Smooth muscle cell (in vitro differentiated cells): Measurements from ENCODE around the gene KDSR. TPM values are rescaled to one million over a fixed set of nuclear protein-coding genes. Genes with fewer than 3 reads are reported as not detected.
A peak's percentile ranks its signal among the peaks of the same experiment; 100 is the strongest.

ENCODE experiments used
- DNase-seq: peaks from one replicate; lab custom pipeline; 2025; ENCODE audit not compliant: unreplicated experiment; lab: John Stamatoyannopoulos, UW
- H2AFZ ChIP-seq: fragments of 200-600 bp; sonication (generic); 2 replicates; pipeline ENCODE4 v1.6.0; 2016; ENCODE audit warnings: antibody characterized with exemption, low read depth, mild to moderate bottlenecking
- H3F3A ChIP-seq: fragments of 200-600 bp; sonication (generic); 2 replicates; pipeline ENCODE4 v1.6.0; 2017; ENCODE audit warnings: antibody characterized with exemption, low read depth
- H3K27ac ChIP-seq: fragments of 200-600 bp; sonication (generic); 2 replicates; pipeline ENCODE4 v1.5.1; 2016; ENCODE audit warnings: low read depth, mild to moderate bottlenecking
- H3K27me3 ChIP-seq: fragments of 200-600 bp; sonication (generic); 2 replicates; pipeline ENCODE4 v1.6.1; 2016; ENCODE audit warnings: low read depth, mild to moderate bottlenecking
- H3K36me3 ChIP-seq: fragments of 200-600 bp; sonication (generic); 2 replicates; pipeline ENCODE4 v1.5.1; 2016; ENCODE audit warnings: low read depth
- H3K4me1 ChIP-seq: fragments of 200-600 bp; sonication (generic); 2 replicates; pipeline ENCODE4 v1.5.1; 2016; ENCODE audit warnings: low read depth
- H3K4me2 ChIP-seq: fragments of 200-600 bp; sonication (generic); 2 replicates; pipeline ENCODE4 v1.6.0; 2016; ENCODE audit warnings: mild to moderate bottlenecking
- H3K4me3 ChIP-seq: fragments of 200-600 bp; sonication (generic); 2 replicates; pipeline ENCODE4 v1.5.1; 2016; ENCODE audit warnings: mild to moderate bottlenecking
- H3K79me2 ChIP-seq: fragments of 200-600 bp; sonication (generic); 2 replicates; pipeline ENCODE4 v1.6.0; 2016; ENCODE audit warnings: low read depth, mild to moderate bottlenecking
- H3K9ac ChIP-seq: fragments of 200-600 bp; sonication (generic); 2 replicates; pipeline ENCODE4 v1.6.0; 2016; ENCODE audit warnings: low read depth
- H3K9me3 ChIP-seq: fragments of 200-600 bp; sonication (generic); replicated peaks from 2 replicates; pipeline ENCODE4 v1.5.1; 2016; ENCODE audit warnings: low read depth
- H4K20me1 ChIP-seq: fragments of 200-600 bp; sonication (generic); 2 replicates; pipeline ENCODE4 v1.6.0; 2016; ENCODE audit warnings: low read depth
- CTCF ChIP-seq: fragments of 200-600 bp; sonication (generic); IDR thresholded peaks from 2 replicates; pipeline ENCODE4 v1.5.1; 2017; ENCODE audit warnings: borderline replicate concordance, mild to moderate bottlenecking, antibody characterized with exemption; ENCODE audit not compliant: insufficient read depth, poor library complexity, severe bottlenecking
- WGBS: methylation state at CpG from one replicate; pipeline ENCODE4 v1.1.7; 2016; ENCODE audit warnings: low lambda C conversion rate; 5-methylcytosine and 5-hydroxymethylcytosine counted together
- polyA plus RNA-seq: library from polyadenylated mRNA; unstranded; fragments of >200 nt; fragmentation: Nextera tagmentation; extraction: Ambion mirVana; gene quantifications from 2 replicates; pipeline ENCODE4 v1.2.1, GENCODE V29; 2016
- total RNA-seq: library from RNA; depleted of rRNA; stranded (reverse); fragments of >200 nt; gene quantifications from 2 replicates; pipeline ENCODE4 v1.2.3, GENCODE V29; 2014

The KDSR gene
- total and polyA plus RNA-seq, 2 experiments from 2014 or later, result 34.5 to 47.4 TPM

- Histone ChIP-seq H2AFZ (no peak overlapping the region), H3K27ac (no peak overlapping the region), H3K36me3 (no peaks in the 10 kb centered on the region), H3K4me1 (peaks cover 13% of the 10 kb centered on the region), H3K4me3 (peak overlapping the region; percentile 77), H3F3A (peaks cover 5% of the 10 kb centered on the region), H3K79me2 (no peaks in the 10 kb centered on the region), H3K27me3 (peaks cover 60% of the 10 kb centered on the region), H3K4me2 (no peak overlapping the region), H3K9me3 (no peaks in the 10 kb centered on the region), H3K9ac (no peak overlapping the region), H4K20me1 (no peaks in the 10 kb centered on the region)
- no peak for DNase-seq
- no peak for TF ChIP-seq CTCF
- WGBS, result 92% methylated on average over 10 of the region's 10 CpGs
These were observed 49.5 kb downstream of the KDSR start for GRCh38 chr18:63317556-63317946.

GRCh38 chr18:63316612-63317555, 50.1 kb downstream of the KDSR start:
- peaks cover under 1% of the 10 kb centered on the region for H3F3A ChIP-seq
- H3K27me3 ChIP-seq, result peaks cover 60% of the 10 kb centered on the region
- no peak overlapping the region for H3K27ac ChIP-seq
- TF ChIP-seq CTCF, result no peak
- WGBS, result 95% methylated on average over 4 of the region's 4 CpGs
- no peaks in the 10 kb centered on the region for H3K79me2 ChIP-seq
- DNase-seq, result no peak
- no peaks in the 10 kb centered on the region for H3K36me3 ChIP-seq
- H3K4me2 ChIP-seq, result no peak overlapping the region
- H3K9me3 ChIP-seq, result no peaks in the 10 kb centered on the region
- H3K4me3 ChIP-seq, result peak overlapping the region; percentile 77
- H3K4me1 ChIP-seq, result peaks cover 13% of the 10 kb centered on the region
- no peak overlapping the region for H2AFZ ChIP-seq
- H4K20me1 ChIP-seq, result no peaks in the 10 kb centered on the region
- H3K9ac ChIP-seq, result no peak overlapping the region

- no peaks in the 10 kb centered on the region for H3K79me2 ChIP-seq
- no peak overlapping the region for H2AFZ ChIP-seq
- DNase-seq, result no peak
- H3K36me3 ChIP-seq, result no peaks in the 10 kb centered on the region
- no peaks in the 10 kb centered on the region for H3F3A ChIP-seq
- H4K20me1 ChIP-seq, result no peaks in the 10 kb centered on the region
- H3K4me2 ChIP-seq, result no peak overlapping the region
- peaks cover 13% of the 10 kb centered on the region for H3K4me1 ChIP-seq
- no peak overlapping the region for H3K27ac ChIP-seq
- no peak overlapping the region for H3K9ac ChIP-seq
- H3K4me3 ChIP-seq, result peak overlapping the region; percentile 77
- peaks cover 60% of the 10 kb centered on the region for H3K27me3 ChIP-seq
- TF ChIP-seq CTCF, result no peak
- no peaks in the 10 kb centered on the region for H3K9me3 ChIP-seq
These were observed 51.1 kb downstream of the KDSR start for GRCh38 chr18:63315876-63316275.
